Neural cell (in vitro differentiated cells): ENCODE measurements around the gene CAMK1D.

ENCODE experiments used
- CTCF ChIP-seq: fragments of 450-650 bp; IDR thresholded peaks from 2 replicates; pipeline ENCODE4 v1.5.1; 2014; ENCODE audit warnings: antibody characterized with exemption, mild to moderate bottlenecking, moderate library complexity; ENCODE audit not compliant: poor library complexity, severe bottlenecking
- EP300 ChIP-seq: fragments of 450-650 bp; conservative IDR thresholded peaks from 2 replicates; pipeline ENCODE4 v1.6.1; 2014; ENCODE audit warnings: antibody characterized with exemption, mild to moderate bottlenecking, moderate library complexity; ENCODE audit not compliant: poor library complexity, severe bottlenecking
- POLR2AphosphoS5 ChIP-seq: IDR thresholded peaks from 2 replicates; pipeline ENCODE4 v1.6.1; 2012
- RAD21 ChIP-seq: fragments of 450-650 bp; conservative IDR thresholded peaks from 2 replicates; pipeline ENCODE4 v1.6.1; 2014; ENCODE audit warnings: antibody characterized with exemption, mild to moderate bottlenecking, moderate library complexity

GRCh38 chr10:12503311-12503710, 154.0 kb downstream of the CAMK1D start:
- no peak for TF ChIP-seq CTCF
- no peak for TF ChIP-seq EP300
- no peak for TF ChIP-seq RAD21
- TF ChIP-seq POLR2AphosphoS5 = no peak
